ENCODE measurements around the gene DCAF7.

The DCAF7 gene

GRCh38 chr17:63634163-63634562 is 83.9 kb downstream of the DCAF7 start:
- peak; percentile 79 to 86 for DNase-seq

- DNase-seq: no peak
Measured at GRCh38 chr17:63634816-63635215, 84.5 kb downstream of the DCAF7 start.

GRCh38 chr17:63635290-63635689 is 85.0 kb downstream of the DCAF7 start:
- no peak for DNase-seq

GRCh38 chr17:63635787-63636186 is 85.5 kb downstream of the DCAF7 start:
- no peak for DNase-seq

- DNase-seq: no peak
Measured at GRCh38 chr17:63639125-63639524, 88.8 kb downstream of the DCAF7 start.

- DNase-seq: no peak
Measured at GRCh38 chr17:63640038-63640437, 89.8 kb downstream of the DCAF7 start.

- DNase-seq: peak; percentile 96 to 98
Measured at GRCh38 chr17:63641692-63642448, 91.6 kb downstream of the DCAF7 start.

Data from AML-193 (cell line).